Smooth muscle cell of the brain vasculature (primary cell): ENCODE data around the gene FGD5.
"Not testable (repeated sequence)": the region's sequence is repeated elsewhere in the genome, so short reads cannot be mapped to it uniquely, and the experiment has no call there.

Source experiments
- DNase-seq: peaks from one replicate; pipeline ENCODE4 v3.0.0-alpha.2; 2012; ENCODE audit warnings: low read depth, low spot score

Gene FGD5

DNA sequence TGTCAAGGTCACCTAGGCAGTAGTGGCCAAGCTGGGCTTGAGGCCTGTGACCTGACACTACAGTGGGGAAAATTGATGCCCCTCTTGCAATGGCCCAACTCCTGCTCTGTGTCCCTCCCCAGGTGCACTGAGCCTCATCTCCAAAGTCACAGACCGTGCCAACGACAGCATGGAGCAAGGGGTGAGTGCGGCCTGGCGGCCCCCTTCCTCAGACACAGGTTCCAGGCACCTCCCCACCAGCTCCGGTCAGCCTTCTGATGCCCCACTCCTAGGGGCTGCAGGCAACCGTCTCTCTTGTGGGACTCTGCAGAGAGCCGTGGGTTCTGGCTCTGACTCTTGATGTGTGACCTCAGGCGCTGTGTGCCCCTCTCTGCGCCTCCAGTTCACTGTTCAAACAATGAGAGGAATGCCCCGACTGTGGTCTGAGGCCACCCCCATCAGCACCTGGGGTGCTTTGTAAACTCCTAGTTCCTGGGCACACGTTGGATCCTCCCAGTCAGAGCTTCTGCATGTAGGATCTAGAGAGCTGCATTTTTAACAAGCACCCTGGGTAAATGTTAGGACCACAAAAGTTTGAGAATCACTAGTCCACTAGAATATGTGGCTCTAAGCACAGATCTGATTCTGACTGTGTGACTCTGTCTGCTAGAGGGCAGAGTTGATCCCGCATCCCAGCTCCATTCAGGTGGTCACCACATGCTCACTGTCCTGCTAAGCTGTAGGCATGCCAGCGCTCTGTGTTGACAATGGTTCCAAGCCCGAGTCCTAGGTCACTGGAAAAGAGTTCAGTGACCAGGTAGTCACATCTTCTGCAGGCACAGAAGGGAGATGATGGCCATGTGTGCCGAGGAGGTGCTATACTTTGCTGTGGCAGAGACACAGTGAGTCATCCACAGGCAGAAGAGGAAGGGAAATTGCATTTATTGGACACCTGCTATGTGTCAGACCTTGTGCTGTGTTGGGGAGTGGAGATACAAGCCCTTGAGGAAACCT, 82.4 kb downstream of the FGD5 start:
- no peak for DNase-seq

DNA sequence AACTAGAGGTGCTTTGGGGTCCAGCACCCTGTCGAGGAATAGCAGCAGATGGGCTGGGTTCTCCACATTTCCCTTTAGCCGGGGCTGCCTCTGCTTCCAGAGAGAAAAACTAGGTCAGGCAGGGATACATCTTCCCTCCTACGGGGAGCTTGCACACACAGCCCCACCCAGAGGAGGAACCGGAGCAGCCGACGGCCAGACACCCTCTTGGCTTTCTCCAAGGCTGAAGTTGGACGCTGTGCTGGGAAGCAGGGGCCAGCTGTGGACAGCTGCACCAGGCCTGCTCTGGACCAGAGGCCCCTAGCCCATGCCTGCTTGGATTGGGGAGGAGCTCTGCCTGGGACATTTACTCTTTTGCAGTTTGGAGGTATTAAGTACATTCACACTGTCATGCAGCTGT, 84.0 kb downstream of the FGD5 start:
- DNase-seq, result no peak

DNA sequence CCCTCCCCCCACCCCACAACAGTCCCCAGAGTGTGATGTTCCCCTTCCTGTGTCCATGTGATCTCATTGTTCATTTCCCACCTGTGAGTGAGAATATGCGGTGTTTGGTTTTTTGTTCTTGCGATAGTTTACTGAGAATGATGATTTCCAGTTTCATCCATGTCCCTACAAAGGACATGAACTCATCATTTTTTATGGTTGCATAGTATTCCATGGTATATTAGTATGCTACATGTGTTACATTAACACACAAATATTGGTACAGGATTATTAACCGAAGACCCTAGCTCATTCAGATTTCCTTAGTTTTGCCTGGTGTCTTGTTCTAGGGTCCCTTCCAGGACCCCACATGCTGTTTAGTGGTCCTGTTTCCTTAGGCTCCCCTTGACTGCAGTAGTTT, 84.7 kb downstream of the FGD5 start:
- DNase-seq, result not testable (repeated sequence)

DNA sequence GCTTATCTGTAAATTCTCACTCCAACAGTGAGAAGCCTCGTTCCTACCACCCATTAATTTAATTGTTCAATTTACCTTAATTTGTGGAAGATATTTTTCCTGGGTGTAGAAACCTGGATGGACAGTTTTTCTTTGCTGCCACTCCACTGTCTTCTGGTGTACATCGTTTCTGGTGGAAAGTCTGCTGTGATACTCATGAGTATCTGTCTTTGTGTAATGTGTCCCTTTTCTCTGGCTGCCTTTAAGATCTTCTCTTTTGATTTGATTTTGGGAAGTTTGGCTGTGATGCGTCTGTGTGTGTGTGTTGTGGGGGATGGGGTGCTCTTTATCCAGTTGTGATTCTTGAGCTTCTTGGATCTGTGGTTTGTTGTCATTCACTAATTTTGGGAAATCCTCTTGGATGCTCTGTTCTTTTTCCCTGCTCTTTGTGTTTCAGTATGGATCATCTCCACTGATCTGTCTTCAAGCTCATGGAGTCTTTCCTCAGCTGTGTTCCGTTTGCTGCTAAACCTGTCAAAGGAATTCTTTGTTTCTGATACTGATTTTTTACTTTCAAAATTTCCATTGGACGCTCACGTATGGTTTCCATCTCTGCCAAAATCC, 86.4 kb downstream of the FGD5 start:
- DNase-seq, result no peak

DNA sequence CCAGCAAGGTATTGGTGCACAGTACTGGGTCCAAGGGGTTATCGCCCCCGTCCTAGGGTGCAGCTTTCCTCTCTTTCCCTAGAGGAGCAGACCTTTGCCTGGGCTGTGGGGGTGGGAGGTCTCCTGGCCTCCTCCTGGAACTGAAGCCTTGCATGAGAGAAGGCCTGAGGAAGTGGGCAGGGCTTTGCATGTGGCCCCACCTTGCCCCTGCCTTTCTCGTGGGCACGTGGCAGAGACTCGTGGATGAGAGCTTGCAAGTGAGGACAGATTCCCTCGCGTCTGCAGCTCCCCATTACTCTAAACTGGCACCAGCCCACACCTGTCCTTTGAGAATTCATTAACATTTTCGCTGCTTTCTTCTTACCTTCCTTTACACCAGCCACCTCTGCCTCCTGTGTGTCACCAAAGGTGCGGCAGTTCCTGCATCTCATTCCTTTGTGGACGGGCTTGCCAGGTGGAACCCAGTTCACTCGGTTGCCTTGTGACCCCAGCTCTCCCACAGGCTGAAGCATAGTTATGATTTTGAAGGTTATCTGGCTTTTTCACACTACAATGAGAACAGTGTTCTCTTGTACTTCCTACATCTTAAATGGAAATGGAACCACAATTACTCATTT, 87.7 kb downstream of the FGD5 start:
- DNase-seq, result no peak

DNA sequence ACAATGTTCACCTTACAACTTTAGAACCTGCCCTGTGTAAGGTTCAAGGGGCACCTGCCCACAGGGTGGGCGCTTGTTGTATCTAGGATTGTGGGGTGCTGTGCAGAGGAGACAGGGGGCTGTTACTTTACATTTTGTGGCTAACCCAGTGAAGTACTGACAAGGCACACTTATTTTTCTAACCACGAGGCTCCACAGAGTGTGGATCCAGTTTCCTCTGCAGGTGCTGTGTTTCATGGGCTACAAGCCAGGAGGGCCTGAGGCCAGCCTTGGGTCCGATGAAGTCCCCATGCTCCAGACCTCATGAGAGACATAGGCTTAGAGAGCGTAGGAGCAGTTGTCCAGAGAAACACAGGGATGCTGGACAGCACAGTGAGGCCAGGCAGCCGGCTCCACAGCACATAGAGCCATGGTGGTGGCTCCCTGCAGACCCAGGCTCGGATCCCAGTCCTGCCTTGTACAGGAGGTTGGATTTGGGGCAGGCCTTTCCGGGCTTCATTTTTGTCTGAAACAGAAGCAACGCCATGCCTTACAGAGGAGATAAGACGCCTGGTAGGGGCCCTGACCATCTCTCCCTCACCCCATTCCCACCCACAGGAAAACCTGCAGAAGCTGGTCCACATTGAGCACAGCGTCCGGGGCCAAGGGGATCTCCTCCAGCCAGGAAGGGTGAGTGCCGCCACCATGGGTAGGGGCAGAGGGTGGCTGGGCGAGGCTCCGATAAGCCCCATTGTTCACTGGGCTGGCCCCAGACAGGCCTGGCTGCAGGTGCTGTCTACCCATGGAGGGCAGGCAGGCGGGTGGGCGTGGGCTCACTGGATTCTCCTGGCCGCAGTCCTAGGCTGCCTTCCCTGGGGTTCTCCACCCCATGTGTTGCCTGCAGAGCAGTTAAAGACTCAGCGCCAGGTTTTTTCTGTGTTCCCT, 88.5 kb downstream of the FGD5 start:
- no peak for DNase-seq

DNA sequence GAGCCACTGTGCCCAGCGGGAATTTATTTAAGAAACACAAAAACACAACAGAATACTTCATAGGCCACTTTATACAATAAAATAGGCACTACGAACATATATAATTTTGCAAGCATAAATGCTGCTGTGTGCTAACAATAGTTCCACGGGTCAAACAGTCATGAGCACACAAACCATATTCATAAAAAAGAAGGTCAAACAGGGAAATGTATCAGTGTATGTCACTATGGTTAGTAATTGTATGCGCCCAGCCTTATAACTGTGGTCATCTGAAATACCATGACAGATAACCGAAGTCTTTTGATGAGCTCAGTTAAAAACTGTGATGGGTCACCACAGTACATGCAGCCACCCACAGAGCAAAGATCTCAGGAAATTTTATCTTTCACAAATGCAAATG, 90.5 kb downstream of the FGD5 start:
- DNase-seq, result no peak

DNA sequence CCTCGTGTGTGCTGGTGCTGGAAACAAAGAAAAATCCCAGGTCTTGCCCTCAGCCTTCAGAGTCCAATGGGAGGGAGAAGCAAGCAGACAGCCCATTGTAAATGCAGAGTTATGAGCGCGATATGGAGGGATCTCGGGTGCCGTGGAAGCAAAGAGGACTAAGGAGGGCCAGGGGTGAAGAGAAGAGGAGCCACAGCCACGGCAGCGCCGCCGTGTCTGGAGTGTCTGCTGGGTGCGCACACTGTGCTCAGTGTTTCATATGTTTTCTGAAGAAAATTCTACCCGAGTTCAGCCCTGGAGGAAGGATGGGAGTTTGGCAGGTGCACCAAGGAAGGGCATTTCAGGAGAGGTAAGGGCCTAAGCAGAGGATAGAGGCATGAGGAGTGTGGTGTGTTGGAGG, 92.9 kb downstream of the FGD5 start:
- no peak for DNase-seq

DNA sequence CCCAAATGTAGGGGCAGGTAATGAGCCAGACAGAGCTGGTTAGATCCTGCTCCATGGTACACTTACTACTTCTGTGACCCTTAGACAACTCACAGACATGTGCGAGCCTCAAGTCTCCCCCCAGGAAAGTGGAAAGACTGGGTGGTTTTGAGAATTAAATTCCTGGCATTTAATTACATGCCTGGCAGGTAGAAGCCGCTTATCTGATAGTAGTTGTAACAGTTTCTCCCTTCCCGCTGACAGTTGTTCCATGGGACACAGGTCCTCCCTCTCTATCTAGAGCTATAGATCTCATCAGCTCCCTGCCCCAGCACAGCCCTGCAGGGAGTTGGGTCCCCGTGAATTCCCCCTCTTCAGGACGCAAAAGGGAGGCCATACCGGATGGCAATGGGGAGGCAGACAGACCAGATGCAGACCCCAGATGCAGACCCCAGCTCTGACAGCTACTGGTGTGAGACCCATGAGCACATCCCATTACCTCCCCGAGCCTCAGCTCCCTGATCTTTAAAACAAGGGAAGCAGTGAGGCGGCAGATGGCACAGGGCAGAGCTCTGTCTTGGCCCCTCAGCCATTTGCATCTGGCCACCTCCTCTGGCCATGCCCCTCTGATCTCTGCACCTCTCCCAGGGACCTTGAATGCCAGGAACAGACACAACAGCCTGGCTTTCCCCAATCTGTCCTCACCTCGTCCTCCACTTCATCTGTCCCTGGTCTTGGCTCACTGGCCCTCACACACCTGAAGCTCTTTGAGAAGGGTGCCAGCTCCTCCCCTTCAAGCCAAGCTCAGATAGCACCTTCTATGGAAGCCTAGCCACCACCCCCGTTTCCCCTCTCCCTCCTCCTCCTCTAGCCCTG, 94.5 kb downstream of the FGD5 start:
- no peak for DNase-seq

DNA sequence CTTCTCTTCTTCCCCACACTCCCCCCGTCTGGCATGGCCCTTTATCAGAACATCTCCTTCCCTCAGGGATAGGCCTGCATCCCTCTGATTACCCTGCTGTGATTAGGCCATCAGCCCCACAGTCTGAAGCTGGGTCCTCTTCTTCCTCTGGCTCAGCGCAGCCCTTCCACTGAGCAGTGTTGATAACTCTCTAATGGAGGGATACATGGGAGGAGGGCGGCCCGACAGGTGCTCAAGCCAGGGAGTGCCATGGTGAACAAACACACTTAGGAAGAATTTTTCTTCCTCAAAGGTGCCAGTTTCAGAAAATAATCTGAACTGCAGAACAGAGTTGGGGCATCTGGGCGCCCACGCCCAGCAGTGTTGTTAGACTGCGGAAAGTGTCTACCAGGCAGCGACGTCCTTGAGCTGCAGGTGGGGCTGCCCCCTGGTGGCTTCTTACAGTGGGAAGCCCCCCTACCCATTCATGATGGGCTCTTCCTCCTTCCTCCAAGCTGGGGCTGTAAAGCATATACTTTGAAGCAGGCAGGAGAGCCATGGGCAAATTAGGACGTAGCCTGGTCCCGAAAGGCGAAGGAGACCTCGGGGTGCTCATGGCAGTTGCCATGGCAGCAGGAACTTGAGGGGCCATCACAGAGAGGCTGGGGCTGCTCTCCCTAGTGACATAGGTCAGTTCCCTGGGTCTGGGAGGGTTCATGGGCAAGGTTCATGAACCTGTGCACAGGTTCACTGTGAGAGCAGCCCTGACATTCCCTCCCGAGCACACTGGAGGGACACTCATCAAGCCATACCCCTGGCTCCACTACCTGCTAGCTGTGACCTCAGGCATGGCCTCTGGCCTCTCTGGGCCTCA, 95.4 kb downstream of the FGD5 start:
- no peak for DNase-seq

DNA sequence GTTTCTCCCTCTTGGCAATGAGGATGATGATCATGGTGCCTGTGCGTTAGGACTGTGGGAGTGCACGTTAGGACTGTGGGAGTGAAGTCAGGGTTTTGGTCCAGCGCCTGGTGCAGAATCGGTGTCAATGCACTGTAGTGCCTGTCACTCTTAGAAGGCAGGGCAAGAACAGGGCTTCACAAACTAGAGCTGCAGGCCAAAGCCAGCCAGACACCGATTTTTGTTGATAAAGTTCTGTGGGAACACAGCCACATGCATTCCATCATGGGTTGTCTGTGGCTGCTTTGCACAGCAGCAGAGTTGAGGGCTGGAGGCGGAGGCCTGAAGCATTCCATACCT, 96.0 kb downstream of the FGD5 start:
- DNase-seq, result no peak

DNA sequence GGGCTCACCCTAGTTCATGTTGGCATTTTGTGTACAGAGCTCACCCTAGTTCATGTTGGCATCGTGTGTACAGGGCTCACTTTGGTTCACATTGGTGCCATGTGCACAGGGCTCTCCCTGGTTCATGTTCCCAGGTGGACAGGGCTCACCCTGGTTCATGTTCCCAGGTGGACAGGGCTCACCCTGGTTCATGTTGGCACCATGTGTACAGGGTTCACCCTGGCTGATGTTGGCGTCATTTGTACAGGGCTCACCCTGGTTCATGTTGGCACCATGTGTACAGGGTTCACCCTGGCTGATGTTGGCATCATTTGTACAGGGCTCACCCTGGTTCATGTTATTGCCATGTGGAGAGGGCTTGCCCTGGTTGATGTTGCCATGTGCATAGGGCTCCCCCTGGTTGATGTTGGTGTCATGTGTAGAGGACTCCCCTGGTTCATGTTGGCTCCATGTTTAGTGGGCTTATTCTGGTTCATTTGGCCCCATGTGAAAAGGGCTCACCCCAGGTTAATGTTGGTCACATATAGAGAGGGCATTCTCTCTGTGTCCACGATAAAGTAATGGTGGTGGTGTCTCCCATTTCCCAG, 97.0 kb downstream of the FGD5 start:
- no peak for DNase-seq

DNA sequence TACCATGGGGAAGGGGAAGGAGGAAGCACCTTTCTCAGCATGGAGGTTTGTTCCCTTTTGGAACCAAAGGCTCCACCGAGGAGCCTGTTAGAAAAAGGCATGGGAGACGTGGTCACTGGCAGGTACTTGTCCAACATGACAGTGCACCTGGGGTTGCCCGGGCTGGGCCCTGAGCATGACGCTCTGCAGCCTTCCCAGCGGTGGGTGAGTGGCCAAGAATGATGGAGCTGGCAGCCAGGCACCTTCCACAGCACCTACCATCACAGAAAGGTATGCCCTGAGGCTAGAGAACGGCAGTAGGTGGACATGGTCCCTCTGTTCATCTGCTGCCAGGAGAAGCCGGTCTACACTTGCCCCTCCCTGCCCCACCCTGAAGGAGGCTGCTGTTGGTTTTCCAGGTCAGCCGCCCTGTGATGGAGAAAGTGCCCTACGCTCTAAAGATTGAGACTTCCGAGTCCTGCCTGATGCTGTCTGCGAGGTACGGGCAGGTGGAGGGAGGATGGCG, 99.6 kb downstream of the FGD5 start:
- no peak for DNase-seq

DNA sequence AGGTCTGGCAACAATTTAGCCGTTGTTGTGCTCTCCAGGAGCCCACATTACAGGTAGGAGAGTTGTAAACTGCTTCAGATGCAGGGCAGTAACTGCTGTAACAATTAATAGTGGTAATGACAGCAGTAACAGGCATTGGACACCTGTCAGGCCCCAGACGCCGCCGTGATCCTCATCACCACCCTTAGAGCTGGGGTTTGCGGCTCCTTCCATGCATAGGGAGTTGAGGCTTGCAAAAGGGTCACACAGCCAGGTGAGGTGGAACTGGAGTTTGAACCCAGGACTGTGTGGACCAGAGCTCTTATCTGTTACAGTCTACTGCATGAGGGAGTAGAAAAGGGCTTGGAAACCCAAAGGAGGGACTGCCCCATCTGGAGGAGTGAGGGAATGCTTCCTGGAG, 101.8 kb downstream of the FGD5 start:
- no peak for DNase-seq

DNA sequence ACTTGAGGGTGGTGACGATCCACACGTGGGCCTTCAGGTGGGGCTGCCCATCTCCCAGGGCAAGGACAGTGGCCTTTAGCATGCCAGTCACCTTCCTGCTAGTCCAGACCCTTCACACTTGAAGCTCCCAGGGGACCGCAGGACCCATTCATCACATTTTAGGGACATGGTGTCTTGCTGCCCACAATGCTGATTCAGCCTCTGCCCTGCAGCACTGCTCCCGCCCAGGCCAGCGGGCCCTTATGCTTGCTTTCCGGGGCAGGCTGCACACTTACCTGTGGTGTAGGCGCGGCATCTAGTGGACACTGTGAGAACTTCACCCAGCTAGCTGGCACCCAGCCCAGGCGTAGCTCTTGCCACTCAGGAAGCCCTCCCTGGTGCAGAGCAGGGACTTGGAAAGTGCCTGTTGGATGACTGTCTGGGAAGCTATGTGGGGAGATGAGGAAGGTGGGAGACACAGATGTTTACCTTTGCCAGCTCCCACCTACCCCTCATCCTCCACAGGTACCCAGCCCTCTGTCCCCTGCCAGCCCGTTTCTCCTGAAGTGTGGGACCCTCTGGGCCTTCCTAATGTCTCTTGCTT, 102.4 kb downstream of the FGD5 start:
- peak; percentile 80 for DNase-seq

DNA sequence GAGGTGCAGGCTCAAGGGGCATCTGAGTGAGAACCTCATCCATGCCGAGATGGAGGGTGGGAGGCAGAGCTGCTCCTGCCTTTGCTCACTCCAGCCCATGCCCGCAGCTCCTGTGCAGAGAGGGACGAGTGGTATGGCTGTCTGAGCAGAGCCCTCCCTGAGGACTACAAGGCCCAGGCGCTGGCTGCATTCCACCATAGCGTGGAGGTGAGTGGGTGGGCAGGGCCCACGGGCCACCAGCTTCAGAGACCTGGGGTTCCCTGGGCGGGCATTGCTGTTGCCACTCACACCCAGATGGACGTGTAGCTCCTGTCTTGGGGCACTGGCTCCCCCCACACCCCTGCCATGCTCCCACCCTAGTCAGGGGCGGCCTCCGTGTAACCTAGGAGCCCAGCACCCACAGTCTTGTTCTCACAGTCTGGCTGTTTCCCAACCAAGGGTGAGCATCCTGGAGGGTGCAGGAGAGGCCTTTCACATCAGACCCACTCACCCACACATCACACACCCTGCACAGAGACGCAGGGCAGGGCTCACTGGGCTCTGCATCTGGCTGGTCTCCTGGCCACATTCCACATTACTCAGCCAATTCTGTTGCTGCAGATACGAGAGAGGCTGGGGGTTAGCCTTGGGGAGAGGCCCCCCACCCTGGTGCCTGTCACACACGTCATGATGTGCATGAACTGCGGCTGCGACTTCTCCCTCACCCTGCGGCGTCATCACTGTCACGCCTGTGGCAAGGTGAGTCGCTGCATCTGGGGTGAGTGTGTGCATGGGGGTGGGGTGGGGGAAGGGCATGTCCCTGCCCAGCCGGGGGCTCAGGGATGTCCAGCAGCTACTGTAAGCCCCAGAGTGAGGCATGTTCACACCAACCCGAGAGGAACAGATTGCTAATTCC, 103.3 kb downstream of the FGD5 start:
- DNase-seq, result no peak

DNA sequence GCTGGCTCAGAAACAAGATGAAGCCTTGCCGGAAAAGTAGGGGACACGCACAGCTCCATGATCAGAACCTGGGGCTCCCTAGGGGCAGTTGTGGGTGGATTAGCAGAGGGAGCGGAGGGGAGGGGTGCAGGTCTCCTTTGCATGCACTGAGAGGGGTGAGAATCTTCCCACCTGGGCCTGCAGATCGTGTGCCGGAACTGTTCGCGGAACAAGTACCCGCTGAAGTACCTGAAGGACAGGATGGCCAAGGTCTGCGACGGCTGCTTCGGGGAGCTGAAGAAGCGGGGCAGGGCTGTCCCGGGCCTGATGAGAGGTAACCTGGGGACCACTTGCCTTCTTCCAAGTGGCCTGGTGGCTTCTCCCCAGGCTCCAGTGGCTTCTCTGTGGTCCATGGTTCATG, 104.1 kb downstream of the FGD5 start:
- no peak for DNase-seq

DNA sequence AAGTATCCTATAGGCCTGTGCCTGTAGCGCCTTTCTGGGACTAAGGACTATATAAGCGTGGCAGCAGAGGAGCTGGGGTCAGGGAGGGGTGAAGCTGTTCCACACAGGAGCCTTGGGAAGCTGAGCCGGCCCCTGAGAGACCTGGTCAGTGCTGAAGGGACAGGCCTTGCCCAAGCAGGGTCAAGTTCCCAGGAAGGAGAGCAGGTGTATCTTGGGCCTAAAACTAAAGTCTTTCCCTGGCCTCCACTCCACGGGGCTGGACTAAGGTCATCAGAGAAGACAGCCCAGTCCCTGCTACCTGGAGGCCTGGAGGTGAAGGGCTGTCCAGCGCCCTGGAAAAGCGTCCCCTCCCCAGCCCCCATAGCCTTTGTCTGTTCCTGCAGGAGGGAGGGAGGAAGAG, 104.7 kb downstream of the FGD5 start:
- DNase-seq, result no peak
